ENCODE data around the gene STC2.

GRCh38 chr5:173294673-173295320, 33.4 kb downstream of the STC2 start:
- no peak for TF ChIP-seq CTCF (IDR thresholded peaks at IDR 0.05; ENCODE audit: low read depth, low read length, poor library complexity, severe bottlenecking)
- TF ChIP-seq EZH2phosphoT487 (IDR thresholded peaks at IDR 0.05; ENCODE audit: borderline replicate concordance, low read length) = no peak

Data from DOHH2 (cell line).